Vagina (tissue), 2 donors: Measurements from ENCODE around the gene OR4M1.

ENCODE experiments used
- CTCF ChIP-seq, 3 experiments: fragments of 450-650 bp in 2 of 3; fragments of 200-600 bp in 1 of 3; sonication (generic) in 1 of 3; IDR thresholded peaks; one replicate each; pipeline ENCODE4 v1.5.1; 2017 to 2019; ENCODE audit warnings: antibody characterized with exemption in 3 of 3, mild to moderate bottlenecking in 2 of 3, moderate library complexity in 2 of 3
- POLR2A ChIP-seq, 2 donors: fragments of 450-650 bp; IDR thresholded peaks; one replicate each; pipeline ENCODE4 v1.6.1; 2017; ENCODE audit warnings: antibody characterized with exemption in 2 of 2, mild to moderate bottlenecking in 2 of 2, moderate library complexity in 2 of 2

- no peak for TF ChIP-seq CTCF (IDR thresholded peaks at IDR 0.05)
- no peak for TF ChIP-seq POLR2A (IDR thresholded peaks at IDR 0.05)
Observed at GRCh38 chr14:19828314-19828713, 55.0 kb downstream of the OR4M1 start.
